ENCODE measurements around the gene CCNYL1. TPM values are rescaled to one million over a fixed set of nuclear protein-coding genes. Genes with fewer than 3 reads are reported as not detected.
"Not testable (repeated sequence)": the region's sequence is repeated elsewhere in the genome, so short reads cannot be mapped to it uniquely, and the experiment has no call there.

The CCNYL1 gene
- total RNA-seq, 3 donors from 2014 or later (not counting 1 experiment from before 2014, with no cell fraction given), result 7.9 to 11.7 (median 10.2) TPM

DNA sequence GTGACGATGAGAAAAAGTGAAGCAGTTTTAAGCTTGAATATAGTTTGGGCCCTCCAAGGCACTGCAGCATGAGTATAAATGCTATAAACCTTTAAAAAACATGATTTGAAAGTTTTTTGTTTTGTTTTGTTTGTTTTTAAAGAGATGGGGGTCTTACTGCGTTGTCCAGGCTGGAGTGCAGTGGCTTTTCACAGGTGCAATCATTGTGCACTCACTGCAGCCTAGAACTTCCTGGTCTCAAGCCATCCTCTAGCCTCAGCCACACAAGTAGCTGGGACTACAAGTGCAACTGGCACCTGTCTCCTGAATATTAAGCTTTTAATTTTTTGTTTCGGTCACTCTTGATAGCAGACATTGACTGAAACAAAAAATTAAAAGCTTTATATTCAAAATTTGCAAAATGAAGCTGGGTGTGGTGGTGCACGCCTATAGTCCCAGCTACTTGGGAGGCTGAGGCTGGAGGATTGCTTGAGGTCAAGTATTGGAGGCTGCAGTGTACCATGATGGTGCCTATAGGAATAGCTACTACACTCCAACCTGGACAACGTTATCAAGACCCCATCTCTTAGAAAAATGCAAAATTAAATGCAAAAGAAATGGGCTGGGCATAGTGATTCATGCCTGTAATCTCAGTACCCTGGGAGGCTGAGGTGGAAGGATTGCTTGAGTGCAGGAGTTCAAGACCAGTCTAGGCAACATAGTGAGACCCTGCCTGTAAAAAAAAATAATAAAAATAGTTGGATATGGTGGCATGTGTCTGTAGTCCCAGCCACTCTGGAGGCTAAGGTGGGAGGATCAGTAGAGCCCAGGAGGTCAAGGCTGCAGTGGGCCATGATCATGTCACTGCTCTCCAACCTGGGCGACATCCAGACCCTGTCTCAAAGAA is 43.3 kb downstream of the CCNYL1 start:
- no peak overlapping the region for H3K27ac ChIP-seq (ENCODE audit: low read length)
- H3K9me3 Mint-ChIP-seq, result no peaks in the 10 kb centered on the region
- H3K9me3 ChIP-seq (ENCODE audit: control insufficient read depth, insufficient read depth, low read length), result no peaks in the 10 kb centered on the region
- no peak overlapping the region for H3K4me3 Mint-ChIP-seq
- no peaks in the 10 kb centered on the region for H3K4me1 ChIP-seq (ENCODE audit: control insufficient read depth, insufficient read depth, low read length)
- H3K4me1 Mint-ChIP-seq, result no peaks in the 10 kb centered on the region
- no peaks in the 10 kb centered on the region for H3K27me3 Mint-ChIP-seq (ENCODE audit: low read depth in 2 of 2)
- ATAC-seq (no peak), DNase-seq (no peak)
- H3K27me3 ChIP-seq (ENCODE audit: control insufficient read depth, insufficient read depth, low read length), result no peaks in the 10 kb centered on the region
- intact Hi-C loops (cut with micrococcal nuclease), result no loop called here
- 100% methylated on average over 5 of the region's 6 CpGs for WGBS (ENCODE audit: insufficient coverage)
- H3K36me3 ChIP-seq (ENCODE audit: control insufficient read depth, insufficient read depth, low read length), result peaks cover 5% of the 10 kb centered on the region
- H3K36me3 Mint-ChIP-seq, result no peaks in the 10 kb centered on the region
- no peak overlapping the region for H3K27ac Mint-ChIP-seq
- TF ChIP-seq CTCF (IDR thresholded peaks at IDR 0.05), result no peak
- no peak overlapping the region for H3K4me3 ChIP-seq (ENCODE audit: low read length)

GRCh38 chr2:207758025-207758424 is 46.6 kb downstream of the CCNYL1 start:
- no peak for DNase-seq
- no peak for TF ChIP-seq CTCF (IDR thresholded peaks at IDR 0.05)
- ATAC-seq, result no peak
- Mint-ChIP-seq H3K4me3 (no peak overlapping the region), H3K9me3 (no peaks in the 10 kb centered on the region), H3K27ac (no peak overlapping the region), H3K4me1 (no peaks in the 10 kb centered on the region), H3K36me3 (no peaks in the 10 kb centered on the region), H3K27me3 (ENCODE audit: low read depth in 2 of 2) (peaks cover 0 to 5% of the 10 kb centered on the region in 2 donors)
- Histone ChIP-seq H3K4me3 (ENCODE audit: low read length) (no peak overlapping the region), H3K27ac (ENCODE audit: low read length) (no peak overlapping the region), H3K9me3 (ENCODE audit: control insufficient read depth, insufficient read depth, low read length) (no peaks in the 10 kb centered on the region), H3K36me3 (ENCODE audit: control insufficient read depth, insufficient read depth, low read length) (peaks cover 3% of the 10 kb centered on the region), H3K4me1 (ENCODE audit: control insufficient read depth, insufficient read depth, low read length) (no peaks in the 10 kb centered on the region), H3K27me3 (ENCODE audit: control insufficient read depth, insufficient read depth, low read length) (no peaks in the 10 kb centered on the region)
- intact Hi-C loops (cut with micrococcal nuclease), result no loop called here

- no peaks in the 10 kb centered on the region for H3K36me3 Mint-ChIP-seq
- H3K4me3 Mint-ChIP-seq, result no peak overlapping the region
- Histone ChIP-seq H3K9me3 (ENCODE audit: control insufficient read depth, insufficient read depth, low read length) (no peaks in the 10 kb centered on the region), H3K27me3 (ENCODE audit: control insufficient read depth, insufficient read depth, low read length) (no peaks in the 10 kb centered on the region), H3K27ac (ENCODE audit: low read length) (no peak overlapping the region), H3K4me3 (ENCODE audit: low read length) (no peak overlapping the region), H3K36me3 (ENCODE audit: control insufficient read depth, insufficient read depth, low read length) (no peaks in the 10 kb centered on the region), H3K4me1 (ENCODE audit: control insufficient read depth, insufficient read depth, low read length) (no peaks in the 10 kb centered on the region)
- H3K9me3 Mint-ChIP-seq, result no peaks in the 10 kb centered on the region
- intact Hi-C loops (cut with micrococcal nuclease), result no loop called here
- no peak overlapping the region for H3K27ac Mint-ChIP-seq
- no peak for TF ChIP-seq CTCF (IDR thresholded peaks at IDR 0.05)
- peaks cover 7 to 9% of the 10 kb centered on the region in 2 donors for H3K27me3 Mint-ChIP-seq (ENCODE audit: low read depth in 2 of 2)
- H3K4me1 Mint-ChIP-seq, result no peaks in the 10 kb centered on the region
- DNase-seq (no peak), ATAC-seq (no peak)
- WGBS (ENCODE audit: insufficient coverage), result 86% methylated on average over 2 of the region's 2 CpGs
These were observed 48.5 kb downstream of the CCNYL1 start for GRCh38 chr2:207759890-207760289.

- no peaks in the 10 kb centered on the region for H3K9me3 ChIP-seq (ENCODE audit: control insufficient read depth, insufficient read depth, low read length)
- no peaks in the 10 kb centered on the region for H3K36me3 ChIP-seq (ENCODE audit: control insufficient read depth, insufficient read depth, low read length)
- no peaks in the 10 kb centered on the region for H3K27me3 ChIP-seq (ENCODE audit: control insufficient read depth, insufficient read depth, low read length)
- Mint-ChIP-seq H3K9me3 (no peaks in the 10 kb centered on the region), H3K27me3 (ENCODE audit: low read depth in 2 of 2) (peaks cover 9 to 10% of the 10 kb centered on the region in 2 donors), H3K4me1 (no peaks in the 10 kb centered on the region), H3K4me3 (no peak overlapping the region), H3K36me3 (no peaks in the 10 kb centered on the region), H3K27ac (no peak overlapping the region)
- DNase-seq (no peak), ATAC-seq (no peak)
- no peak for TF ChIP-seq CTCF (IDR thresholded peaks at IDR 0.05)
- no peak overlapping the region for H3K4me3 ChIP-seq (ENCODE audit: low read length)
- no peak overlapping the region for H3K27ac ChIP-seq (ENCODE audit: low read length)
- WGBS (ENCODE audit: insufficient coverage), result 83% methylated on average over 1 of the region's 2 CpGs
- intact Hi-C loops (cut with micrococcal nuclease), result no loop called here
- H3K4me1 ChIP-seq (ENCODE audit: control insufficient read depth, insufficient read depth, low read length), result no peaks in the 10 kb centered on the region
These were observed 49.0 kb downstream of the CCNYL1 start for GRCh38 chr2:207760453-207760852.

DNA sequence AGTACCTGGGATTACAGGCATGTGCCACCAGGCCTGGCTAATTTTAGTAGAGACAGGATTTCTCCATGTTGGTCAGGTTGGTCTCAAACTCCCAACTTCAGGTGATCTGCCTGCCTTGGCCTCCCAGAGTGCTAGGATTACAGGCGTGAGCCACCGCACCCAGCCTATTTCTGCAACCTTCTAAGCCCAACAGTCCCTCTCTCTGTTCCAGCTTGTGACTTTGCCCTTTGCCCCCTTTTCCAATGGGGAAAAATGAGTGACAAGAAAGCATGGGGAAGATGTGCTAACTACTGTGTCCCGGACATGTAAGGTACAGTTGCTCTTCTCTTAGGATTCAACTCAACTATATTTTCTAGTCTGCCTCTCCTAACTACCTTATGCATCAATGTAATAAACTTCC is 50.0 kb downstream of the CCNYL1 start:
- intact Hi-C loops (cut with micrococcal nuclease); H3K9me3 Mint-ChIP-seq; H3K4me3 Mint-ChIP-seq; H3K9me3 ChIP-seq (ENCODE audit: control insufficient read depth, insufficient read depth, low read length); H3K4me1 Mint-ChIP-seq; H3K27me3 ChIP-seq (ENCODE audit: control insufficient read depth, insufficient read depth, low read length); H3K36me3 ChIP-seq (ENCODE audit: control insufficient read depth, insufficient read depth, low read length); DNase-seq; H3K27ac ChIP-seq (ENCODE audit: low read length); ATAC-seq; H3K36me3 Mint-ChIP-seq; H3K4me1 ChIP-seq (ENCODE audit: control insufficient read depth, insufficient read depth, low read length); H3K4me3 ChIP-seq (ENCODE audit: low read length); H3K27ac Mint-ChIP-seq: not testable (repeated sequence)
- peaks cover 15 to 16% of the 10 kb centered on the region in 2 donors for H3K27me3 Mint-ChIP-seq (ENCODE audit: low read depth in 2 of 2)
- 94% methylated on average over 3 of the region's 3 CpGs for WGBS (ENCODE audit: insufficient coverage)

Data from natural killer cell (primary cell).